PC-3 (cell line): Measurements from ENCODE around the gene ZNF345.

Source experiments
- EZH2 ChIP-seq: fragments of 300-600 bp; sonication (generic); IDR thresholded peaks from one replicate; pipeline ENCODE4 v1.6.1; 2017; ENCODE audit warnings: antibody characterized with exemption, mild to moderate bottlenecking, low read length; ENCODE audit not compliant: unreplicated experiment
- EZH2phosphoT487 ChIP-seq: fragments of 300-600 bp; sonication (generic); IDR thresholded peaks from 2 replicates; pipeline ENCODE4 v1.6.1; 2018; ENCODE audit warnings: mild to moderate bottlenecking, antibody characterized with exemption, low read length, borderline replicate concordance
- TF ChIP-seq, protein P1 (sequence below): fragments of 300-600 bp; sonication (generic); conservative IDR thresholded peaks from 2 replicates; pipeline ENCODE4 v1.5.1; 2017; ENCODE audit warnings: antibody characterized with exemption, low read depth, mild to moderate bottlenecking, low read length

DNA sequence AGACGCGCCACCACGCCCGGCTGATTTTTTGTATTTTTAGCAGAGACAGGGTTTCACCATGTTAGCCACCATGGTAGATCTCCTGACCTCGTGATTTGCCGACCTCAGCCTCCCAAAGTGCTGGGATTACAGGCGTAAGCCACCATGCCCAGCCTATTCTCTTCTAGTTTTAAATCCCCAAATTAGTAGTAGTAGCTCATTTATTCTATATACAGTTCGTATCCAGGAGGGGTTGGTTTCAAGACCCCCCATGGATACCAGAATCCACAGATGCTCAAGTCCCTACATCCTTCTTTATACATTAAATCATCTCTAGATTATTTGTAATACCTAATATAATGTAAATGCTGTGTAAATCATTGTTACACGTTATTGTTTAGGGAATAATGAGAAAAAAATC, 67.4 kb downstream of the ZNF345 start:
- TF ChIP-seq EZH2phosphoT487 (no peak), EZH2 (no peak)
- TF ChIP-seq, protein P1, sequence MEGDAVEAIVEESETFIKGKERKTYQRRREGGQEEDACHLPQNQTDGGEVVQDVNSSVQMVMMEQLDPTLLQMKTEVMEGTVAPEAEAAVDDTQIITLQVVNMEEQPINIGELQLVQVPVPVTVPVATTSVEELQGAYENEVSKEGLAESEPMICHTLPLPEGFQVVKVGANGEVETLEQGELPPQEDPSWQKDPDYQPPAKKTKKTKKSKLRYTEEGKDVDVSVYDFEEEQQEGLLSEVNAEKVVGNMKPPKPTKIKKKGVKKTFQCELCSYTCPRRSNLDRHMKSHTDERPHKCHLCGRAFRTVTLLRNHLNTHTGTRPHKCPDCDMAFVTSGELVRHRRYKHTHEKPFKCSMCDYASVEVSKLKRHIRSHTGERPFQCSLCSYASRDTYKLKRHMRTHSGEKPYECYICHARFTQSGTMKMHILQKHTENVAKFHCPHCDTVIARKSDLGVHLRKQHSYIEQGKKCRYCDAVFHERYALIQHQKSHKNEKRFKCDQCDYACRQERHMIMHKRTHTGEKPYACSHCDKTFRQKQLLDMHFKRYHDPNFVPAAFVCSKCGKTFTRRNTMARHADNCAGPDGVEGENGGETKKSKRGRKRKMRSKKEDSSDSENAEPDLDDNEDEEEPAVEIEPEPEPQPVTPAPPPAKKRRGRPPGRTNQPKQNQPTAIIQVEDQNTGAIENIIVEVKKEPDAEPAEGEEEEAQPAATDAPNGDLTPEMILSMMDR: no peak
